Measurements from ENCODE around the gene ATG4C. TPM values are rescaled to one million over a fixed set of nuclear protein-coding genes. Genes with fewer than 3 reads are reported as not detected.

ATG4C gene
- total RNA-seq, 1 experiment from 2014 or later, result 13.1 TPM

GRCh38 chr1:62912028-62912638, 128.2 kb downstream of the ATG4C start:
- Histone ChIP-seq H4K91ac (ENCODE audit: insufficient read length, low read depth, low read length) (no peak overlapping the region), H3T11ph (ENCODE audit: low read length) (no peak overlapping the region), H4K20me1 (ENCODE audit: control insufficient read depth, insufficient read depth, insufficient read length) (no peaks in the 10 kb centered on the region), H2BK5ac (ENCODE audit: insufficient read length, low read length) (no peak overlapping the region), H3K23me2 (ENCODE audit: insufficient read length, low read depth, low read length, poor library complexity, severe bottlenecking) (no peaks in the 10 kb centered on the region), H2AFZ (ENCODE audit: low read length) (no peak overlapping the region), H3K4ac (ENCODE audit: low read depth, low read length) (no peak overlapping the region), H3K27me3 (ENCODE audit: insufficient read depth, low read length) (no peaks in the 10 kb centered on the region), H4K8ac (replicated peaks; ENCODE audit: insufficient read length, low read depth, low read length) (no peak overlapping the region), H3K4me1 (ENCODE audit: insufficient read depth, low read length) (no peaks in the 10 kb centered on the region), H4K5ac (ENCODE audit: insufficient read length, low read depth, low read length) (no peak overlapping the region), H2BK12ac (ENCODE audit: insufficient read length, low read depth, low read length) (no peak overlapping the region), H3K14ac (ENCODE audit: insufficient read depth, low read length) (no peak overlapping the region), H3K56ac (ENCODE audit: insufficient read length, low read depth, low read length) (no peak overlapping the region), H3K79me2 (ENCODE audit: insufficient read depth, low read length) (no peaks in the 10 kb centered on the region), H3K27ac (ENCODE audit: insufficient read length, low read depth, low read length) (no peak overlapping the region), H3K9ac (ENCODE audit: extremely low read depth, insufficient read length, low read length) (no peak overlapping the region), H3K18ac (ENCODE audit: insufficient read length, low read depth, low read length) (no peak overlapping the region), H3K9me3 (ENCODE audit: control insufficient read depth, low read depth, low read length) (no peaks in the 10 kb centered on the region), H2BK120ac (ENCODE audit: low read depth, low read length, poor library complexity, severe bottlenecking) (no peak overlapping the region), H2BK20ac (ENCODE audit: low read depth, low read length, poor library complexity, severe bottlenecking) (no peak overlapping the region), H3K79me1 (ENCODE audit: insufficient read depth, low read depth, low read length, poor library complexity, severe bottlenecking) (no peaks in the 10 kb centered on the region), H2AK5ac (ENCODE audit: insufficient read length, low read length) (no peak overlapping the region), H2BK15ac (ENCODE audit: low read depth, low read length) (no peak overlapping the region), H3K23ac (ENCODE audit: insufficient read length, low read depth, low read length) (no peak overlapping the region), H3K4me2 (ENCODE audit: insufficient read depth, insufficient read length, low read length) (no peak overlapping the region)
- Mint-ChIP-seq H3K27me3 (ENCODE audit: low read depth) (no peaks in the 10 kb centered on the region), H3K4me1 (peaks cover 0 to 3% of the 10 kb centered on the region in 2 experiments; a peak in 1 of 4 replicates), H3K27ac (no peak overlapping the region), H3K9me3 (0 out of 5 replicates have a peak, but pooled peaks cover 0 to 5% of the 10 kb centered on the region in 2 experiments), H3K4me3 (no peak overlapping the region), H3K36me3 (ENCODE audit: insufficient read depth in 1 of 3, low read depth in 3 of 3) (no peaks in the 10 kb centered on the region)
- TF ChIP-seq CTCF (conservative IDR thresholded peaks at IDR 0.05), result peak; percentile 88
- DNase-seq, result no peak

Other genes starting within 250 kb of the ATG4C start
- gene ANGPTL3, start 186.6 kb upstream of the ATG4C start, total RNA-seq (2021), result not detected in 2 replicates
- 35.2 and 36.8 TPM in 2 replicates for gene DOCK7, start 95.7 kb upstream of the ATG4C start, total RNA-seq (2021)

All from H9 (cell line).